SIG-M5 treated with dmso at 0.1 percent for 504 hours (cell line): Measurements from ENCODE around the gene ABCB4.

Experiments
- DNase-seq: peaks from one replicate; lab custom pipeline; 2025; ENCODE audit not compliant: unreplicated experiment; lab: John Stamatoyannopoulos, UW

ABCB4 gene

DNA sequence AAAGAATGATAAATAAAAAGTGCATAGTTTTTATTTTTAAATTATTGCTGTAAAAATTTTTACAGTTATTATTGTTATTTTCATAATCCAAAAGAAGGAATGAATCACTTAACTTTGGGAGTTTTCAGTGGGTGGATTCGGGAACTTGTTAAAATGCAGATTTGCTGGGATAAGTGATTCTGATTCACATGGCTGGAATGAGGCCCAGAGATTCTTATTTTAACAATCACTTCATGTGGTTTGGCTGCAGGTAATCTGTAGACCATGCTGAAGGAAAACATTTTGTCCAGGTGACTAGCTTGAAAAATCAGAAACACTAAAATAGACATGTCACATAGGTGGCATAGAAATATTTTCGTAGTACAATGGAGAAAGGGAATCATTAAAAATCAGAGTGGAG is 116.1 kb downstream of the ABCB4 start:
- no peak for DNase-seq

DNA sequence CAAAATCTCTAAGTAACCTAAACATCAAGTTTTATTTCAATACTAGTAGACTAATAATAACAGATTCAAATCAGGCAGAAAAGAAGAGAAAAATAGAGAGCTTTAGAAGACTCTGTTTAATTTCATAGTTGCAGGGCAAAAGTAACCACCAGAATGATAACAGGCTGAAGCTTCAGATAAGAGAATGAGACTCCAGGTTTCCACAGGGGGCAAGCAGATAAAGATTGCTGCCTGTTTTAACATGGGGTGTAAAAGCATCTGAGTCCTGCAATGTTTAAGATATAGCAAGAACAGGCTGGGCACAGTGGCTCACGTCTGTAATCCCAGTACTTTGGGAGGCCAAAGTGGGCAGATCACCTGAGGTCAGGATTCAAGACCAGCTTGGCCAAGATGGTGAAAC is 119.0 kb downstream of the ABCB4 start:
- DNase-seq, result no peak

DNA sequence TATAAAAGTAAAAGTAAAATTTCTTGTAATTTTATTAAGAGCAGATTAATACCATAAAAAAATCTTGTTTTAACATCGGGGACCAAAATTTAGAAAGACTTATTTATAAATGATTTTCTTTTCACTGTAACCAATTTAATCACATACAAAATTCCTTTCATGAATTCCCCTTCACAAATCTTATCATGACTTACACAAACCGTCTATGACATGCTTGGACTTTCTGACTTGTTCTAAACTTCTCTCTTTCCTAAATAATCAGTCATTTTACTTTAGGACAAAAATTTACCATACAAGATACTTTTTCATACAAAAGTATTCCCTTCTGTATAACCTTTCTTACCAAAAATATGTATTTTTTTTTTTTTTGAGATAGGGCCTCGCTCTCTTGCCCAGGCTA is 120.7 kb downstream of the ABCB4 start:
- DNase-seq, result no peak
